GM23248 (cell line): Measurements from ENCODE around the gene THSD4.

Experiments
- EZH2 ChIP-seq: fragments of 200-600 bp; sonication (generic); IDR thresholded peaks from 2 replicates; pipeline ENCODE4 v1.6.1; 2018; ENCODE audit warnings: antibody characterized with exemption, mild to moderate bottlenecking; ENCODE audit not compliant: insufficient read depth, poor library complexity, severe bottlenecking
- EZH2phosphoT487 ChIP-seq: fragments of 200-600 bp; sonication (generic); IDR thresholded peaks from 2 replicates; pipeline ENCODE4 v1.6.1; 2018; ENCODE audit warnings: antibody characterized with exemption, moderate library complexity, mild to moderate bottlenecking, low read depth; ENCODE audit not compliant: insufficient read depth

GRCh38 chr15:71638876-71639275, 523.6 kb downstream of the THSD4 start:
- TF ChIP-seq EZH2 = no peak
- TF ChIP-seq EZH2phosphoT487 = no peak
